Prostate gland (tissue), 2 donors: ENCODE measurements around the gene NDEL1.

Source experiments
- CTCF ChIP-seq, 4 experiments: fragments of 200-600 bp in 2 of 4; fragments of 450-650 bp in 2 of 4; sonication (generic) in 2 of 4; IDR thresholded peaks; 1 replicate in 3 of 4; 2 replicates in 1 of 4; pipeline ENCODE4 v1.5.1; 2016 to 2019; ENCODE audit warnings: antibody characterized with exemption in 4 of 4, mild to moderate bottlenecking in 2 of 4, moderate library complexity in 2 of 4
- POLR2A ChIP-seq: fragments of 450-650 bp; IDR thresholded peaks from one replicate; pipeline ENCODE4 v1.6.1; 2016; ENCODE audit warnings: antibody characterized with exemption, mild to moderate bottlenecking
- POLR2AphosphoS5 ChIP-seq: sonication (generic); formaldehyde crosslinking; IDR thresholded peaks from one replicate; pipeline ENCODE4 v1.6.1; 2017; ENCODE audit warnings: antibody characterized with exemption

- no peak for TF ChIP-seq CTCF (IDR thresholded peaks at IDR 0.05)
- TF ChIP-seq POLR2AphosphoS5 = no peak
- no peak for TF ChIP-seq POLR2A
Measured at GRCh38 chr17:8462564-8462963, 26.9 kb downstream of the NDEL1 start.
